Upper lobe of left lung (tissue), 4 donors: ENCODE results near the gene RMND5A.

Experiments used
- CTCF ChIP-seq, 6 experiments: fragments of 450-650 bp in 4 of 6; fragments of 200-600 bp in 2 of 6; sonication (generic) in 2 of 6; IDR thresholded peaks; one replicate each; pipeline ENCODE4 v1.5.1; 2016 to 2019; ENCODE audit warnings: antibody characterized with exemption in 6 of 6
- POLR2AphosphoS5 ChIP-seq, 2 donors: sonication (generic); formaldehyde crosslinking; IDR thresholded peaks; one replicate each; pipeline ENCODE4 v1.5.1; 2017; ENCODE audit warnings: antibody characterized with exemption in 2 of 2

GRCh38 chr2:86790676-86791572 lies 70.8 kb downstream of the RMND5A start, which contains the start of gene CD8A:
- TF ChIP-seq CTCF (IDR thresholded peaks at IDR 0.05) (no peak), POLR2AphosphoS5 (IDR thresholded peaks at IDR 0.05) (no peak)
